ENCODE results near the gene PTX4. TPM values are rescaled to one million over a fixed set of nuclear protein-coding genes. Genes with fewer than 3 reads are reported as not detected.

PTX4 gene
- total RNA-seq, 1 donor from 2014 or later = not detected

GRCh38 chr16:1492923-1493745 is 4.4 kb upstream of the PTX4 start, which contains the start of gene TELO2:
Gene TELO2 (plus strand): TSS chr16:1493360. CDS start chr16:1494282, 922 bp downstream.
- H3K9me3 ChIP-seq = no peaks in the 10 kb centered on the region
- ATAC-seq = peak; percentile 95
- peak within 1 kb of the TSS; percentile 77 for H3K4me3 ChIP-seq
- H3K27ac ChIP-seq = peak within 1 kb of the TSS; percentile 90
- DNase-seq = peak; percentile 92
- H3K27me3 ChIP-seq = no peaks in the 10 kb centered on the region
- intact Hi-C loops (cut with DNase I) = loop anchor here (10.0 kb wide), 1 partner anchor 62 kb away; no protein-coding TSS in a partner anchor
- TF ChIP-seq CTCF (IDR thresholded peaks at IDR 0.05) = no peak
- peaks cover 19% of the 10 kb centered on the region for H3K4me1 ChIP-seq
- peaks cover 9% of the 10 kb centered on the region for H3K36me3 ChIP-seq

- Histone ChIP-seq H3K36me3 (peaks cover 9% of the 10 kb centered on the region), H3K9me3 (no peaks in the 10 kb centered on the region), H3K27me3 (no peaks in the 10 kb centered on the region), H3K4me1 (peaks cover 19% of the 10 kb centered on the region), H3K4me3 (peak overlapping the region; percentile 77), H3K27ac (peak overlapping the region; percentile 90)
- ATAC-seq (no peak), DNase-seq (no peak)
- TF ChIP-seq CTCF (IDR thresholded peaks at IDR 0.05) = no peak
- intact Hi-C loops (cut with DNase I) = loop anchor here (10.0 kb wide), 1 partner anchor 62 kb away; no protein-coding TSS in a partner anchor
Observed at GRCh38 chr16:1492082-1492922, 3.6 kb upstream of the PTX4 start.

GRCh38 chr16:1491327-1491726 is 2.6 kb upstream of the PTX4 start:
- Histone ChIP-seq H3K36me3 (peaks cover 9% of the 10 kb centered on the region), H3K4me1 (peaks cover 19% of the 10 kb centered on the region), H3K4me3 (no peak overlapping the region), H3K27me3 (no peaks in the 10 kb centered on the region), H3K9me3 (no peaks in the 10 kb centered on the region), H3K27ac (no peak overlapping the region)
- intact Hi-C loops (cut with DNase I) = loop anchor here (10.0 kb wide), 1 partner anchor 63 kb away; no protein-coding TSS in a partner anchor
- DNase-seq = no peak
- ATAC-seq = no peak
- no peak for TF ChIP-seq CTCF (IDR thresholded peaks at IDR 0.05)

GRCh38 chr16:1489077-1489476 is 333 bp upstream of the PTX4 start:
- ATAC-seq (no peak), DNase-seq (no peak)
- no peak for TF ChIP-seq CTCF (IDR thresholded peaks at IDR 0.05)
- intact Hi-C loops (cut with DNase I) = no loop called here
- Histone ChIP-seq H3K27ac (no peak overlapping the region), H3K27me3 (no peaks in the 10 kb centered on the region), H3K4me1 (peaks cover 13% of the 10 kb centered on the region), H3K9me3 (no peaks in the 10 kb centered on the region), H3K4me3 (no peak overlapping the region), H3K36me3 (no peaks in the 10 kb centered on the region)

- DNase-seq = no peak
- intact Hi-C loops (cut with DNase I) = no loop called here
- no peak overlapping the region for H3K4me3 ChIP-seq
- no peak for TF ChIP-seq CTCF (IDR thresholded peaks at IDR 0.05)
- peaks cover 9% of the 10 kb centered on the region for H3K4me1 ChIP-seq
- ATAC-seq = no peak
- no peak overlapping the region for H3K27ac ChIP-seq
- no peaks in the 10 kb centered on the region for H3K9me3 ChIP-seq
- H3K27me3 ChIP-seq = no peaks in the 10 kb centered on the region
- H3K36me3 ChIP-seq = no peaks in the 10 kb centered on the region
Observed at GRCh38 chr16:1488054-1488601, 616 bp downstream of the PTX4 start.
